NB4 (cell line): ENCODE results near the gene TEDC1.

Experiments used
- CTCF ChIP-seq: IDR thresholded peaks from one replicate; pipeline ENCODE4 v1.5.1; 2012; ENCODE audit warnings: low read depth, low read length
- MAX ChIP-seq: IDR thresholded peaks from 2 replicates; pipeline ENCODE4 v1.6.1; 2011; ENCODE audit warnings: low read depth, low read length

- TF ChIP-seq CTCF (no peak), MAX (no peak)
Observed at GRCh38 chr14:105541218-105541875, 50.3 kb downstream of the TEDC1 start.
